CD4-positive, alpha-beta T cell treated with Interleukin-1 beta for 1 hour (primary cell): ENCODE measurements around the gene NSUN5.
"Not testable (repeated sequence)": the region's sequence is repeated elsewhere in the genome, so short reads cannot be mapped to it uniquely, and the experiment has no call there.

Source experiments
- DNase-seq, 2 donors: peaks; one replicate each; pipeline ENCODE4 v3.0.0-alpha.2; 2020 to 2022

Gene NSUN5

DNA sequence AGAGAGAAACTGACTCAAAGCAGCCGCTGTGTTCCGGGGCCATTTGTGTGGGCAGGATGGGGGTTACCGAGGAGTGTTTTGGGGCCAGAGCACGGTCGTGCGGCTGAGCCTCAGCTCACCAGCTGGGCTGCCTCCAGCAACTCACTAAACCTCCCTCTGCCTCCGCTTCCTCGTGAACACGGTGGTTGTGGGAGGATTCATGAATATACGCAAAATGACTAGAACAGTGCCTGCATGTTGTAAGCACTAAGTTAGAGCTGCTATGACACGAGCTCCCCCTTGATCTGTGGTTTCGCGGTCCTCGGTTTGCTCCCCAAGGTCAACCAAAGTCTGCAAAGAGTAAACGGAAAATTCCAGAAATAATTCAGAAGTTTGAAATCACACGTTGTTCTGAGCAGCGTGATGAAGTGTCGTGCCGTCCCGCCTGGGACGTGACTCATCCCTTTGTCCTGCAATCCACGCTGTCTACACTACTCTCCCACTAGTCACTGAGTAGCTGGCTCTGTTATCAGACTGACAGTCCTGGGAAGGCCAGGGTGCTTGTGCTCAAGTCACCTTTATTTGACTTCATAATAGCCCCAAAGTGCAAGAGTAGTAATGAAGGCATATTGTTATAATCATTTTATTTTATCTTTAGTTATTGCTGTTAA is 41.8 kb downstream of the NSUN5 start:
- DNase-seq: not testable (repeated sequence)

DNA sequence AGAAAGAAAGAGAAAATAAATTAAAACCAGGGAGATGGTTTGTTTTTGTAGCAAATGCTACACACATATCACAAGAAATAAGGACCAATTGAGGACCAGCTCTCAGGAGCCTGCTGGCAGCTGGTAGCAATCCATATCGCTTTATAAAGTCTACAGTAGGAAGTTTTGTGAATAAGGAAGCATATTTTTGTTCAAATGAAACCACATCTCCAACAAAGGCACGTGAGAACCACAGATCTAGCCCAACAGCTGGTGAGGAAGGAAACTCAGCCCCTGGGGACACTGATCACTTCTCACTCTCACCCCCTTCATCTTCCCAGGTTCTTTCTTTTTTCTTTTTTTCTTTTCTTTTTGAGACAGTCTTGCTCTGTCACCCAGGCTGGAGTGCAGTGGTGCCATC is 46.2 kb downstream of the NSUN5 start:
- peak in 1 of 2 donors; percentile 57 for DNase-seq
